Common myeloid progenitor, CD34-positive (primary cell): ENCODE data around the gene MAPK8IP2.
A peak's percentile ranks its signal among the peaks of the same experiment; 100 is the strongest.

Experiments
- CTCF ChIA-PET: fragments of 350-600 bp; sonication (Branson Sonifier 250); formaldehyde crosslinking; loops from one replicate; lab custom pipeline; 2021; ENCODE audit warnings: antibody characterized with exemption; lab: Charles Lee
- POLR2A ChIA-PET: fragments of 350-600 bp; sonication (Branson Sonifier 250); formaldehyde crosslinking; loops from one replicate; lab custom pipeline; 2021; ENCODE audit warnings: antibody characterized with exemption; lab: Charles Lee
- DNase-seq, 3 donors: peaks; one replicate each; pipeline versions ENCODE4 v3.0.0 to v3.0.0-alpha.2; 2013
- H3K27ac ChIP-seq, 2 experiments: 1 replicate in 1 of 2; 2 replicates in 1 of 2; pipeline ENCODE4 v1.7.0; 2013; ENCODE audit warnings: inconsistent platforms in 2 of 2, low read length in 2 of 2, mild to moderate bottlenecking in 2 of 2, low read depth in 1 of 2, moderate library complexity in 1 of 2; ENCODE audit not compliant: severe bottlenecking in 2 of 2, insufficient read depth in 1 of 2, poor library complexity in 1 of 2
- H3K27me3 ChIP-seq, 5 experiments: replicated peaks in 2 of 5; 1 replicate in 3 of 5; 2 replicates in 2 of 5; pipeline versions ENCODE4 v1.6.1 to v1.7.0; 2013; ENCODE audit warnings: low read length in 4 of 5, mild to moderate bottlenecking in 2 of 5, moderate library complexity in 2 of 5, inconsistent platforms in 1 of 5; ENCODE audit not compliant: insufficient read depth in 5 of 5, control insufficient read depth in 4 of 5
- H3K36me3 ChIP-seq, 4 experiments: 1 replicate in 2 of 4; 2 replicates in 2 of 4; pipeline versions ENCODE4 v1.6.1 to v1.7.0; 2013; ENCODE audit warnings: low read length in 3 of 4, control low read depth in 1 of 4, mild to moderate bottlenecking in 1 of 4; ENCODE audit not compliant: control insufficient read depth in 4 of 4, insufficient read depth in 4 of 4
- H3K4me1 ChIP-seq, 4 experiments: 1 replicate in 3 of 4; 2 replicates in 1 of 4; pipeline versions ENCODE4 v1.6.1 to v1.7.1; 2013; ENCODE audit warnings: low read length in 3 of 4, mild to moderate bottlenecking in 3 of 4, control low read depth in 1 of 4, inconsistent platforms in 1 of 4, moderate library complexity in 1 of 4; ENCODE audit not compliant: control insufficient read depth in 4 of 4, insufficient read depth in 4 of 4; ENCODE audit errors: control extremely low read depth in 1 of 4
- H3K4me3 ChIP-seq, 7 experiments: 1 replicate in 4 of 7; 2 replicates in 3 of 7; pipeline versions ENCODE4 v1.5.1 to v1.7.0; 2013; ENCODE audit warnings: mild to moderate bottlenecking in 7 of 7, low read length in 6 of 7, moderate library complexity in 6 of 7, inconsistent platforms in 2 of 7, low read depth in 2 of 7, control low read depth in 1 of 7; ENCODE audit not compliant: insufficient read depth in 4 of 7, control insufficient read depth in 1 of 7; ENCODE audit errors: extremely low read depth in 1 of 7
- H3K9me3 ChIP-seq, 5 experiments: 1 replicate in 4 of 5; 2 replicates in 1 of 5; pipeline versions ENCODE4 v1.6.1 to v1.7.1; 2013; ENCODE audit warnings: low read length in 4 of 5, mild to moderate bottlenecking in 2 of 5, inconsistent platforms in 1 of 5, low read depth in 1 of 5, moderate library complexity in 1 of 5; ENCODE audit not compliant: control insufficient read depth in 4 of 5, insufficient read depth in 2 of 5; ENCODE audit errors: control extremely low read depth in 1 of 5
- WGBS: methylation state at CpG from one replicate; pipeline ENCODE4 v1.1.5; 2013; ENCODE audit not compliant: insufficient coverage; 5-methylcytosine and 5-hydroxymethylcytosine counted together

Gene MAPK8IP2

DNA sequence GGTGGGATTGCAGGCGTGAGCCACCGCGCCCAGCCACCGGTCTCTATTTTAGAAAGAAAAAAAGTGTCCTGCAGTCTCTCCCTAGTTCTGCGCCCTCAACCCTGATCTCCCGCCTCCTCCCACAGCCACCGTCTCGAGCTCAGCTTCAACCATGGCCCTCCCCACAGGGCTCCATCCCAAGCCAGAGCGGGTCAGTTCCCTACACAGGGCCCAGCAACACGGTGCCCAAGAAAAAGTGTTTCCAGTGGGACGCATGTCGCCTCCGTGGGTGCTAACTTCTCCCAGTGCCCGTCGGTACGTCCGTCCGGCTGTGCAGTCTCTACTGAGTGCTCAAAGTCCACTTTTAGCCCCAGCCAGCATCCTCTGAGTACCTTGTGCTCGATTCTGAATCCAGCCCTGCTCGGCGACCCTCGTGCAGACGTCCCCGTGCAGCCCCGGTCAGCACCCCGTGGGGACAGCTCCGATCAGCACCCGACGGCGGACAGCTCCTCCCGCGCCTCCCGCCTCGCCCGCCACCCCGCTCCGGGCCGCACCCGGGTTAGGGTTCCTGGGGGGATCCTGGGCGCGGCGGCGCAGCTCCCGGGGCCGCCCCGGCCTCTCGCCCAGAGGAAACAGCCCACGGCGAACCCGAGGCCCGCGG lies 657 bp upstream of the MAPK8IP2 start:
- ChIA-PET POLR2A (no interaction called here), CTCF (interaction anchor here (1.1 kb wide), 1 partner anchor 55 kb away, joined by 4 read pairs; the partner anchor contains the start of gene KLHDC7B)
- H3K27ac ChIP-seq, result no peak overlapping the region
- peaks cover 3 to 61% (median 27%) of the 10 kb centered on the region in 5 experiments for H3K27me3 ChIP-seq
- 18% methylated on average over 43 of the region's 52 CpGs for WGBS
- H3K9me3 ChIP-seq, result no peaks in the 10 kb centered on the region
- peaks cover 0 to 2% (median 0%) of the 10 kb centered on the region in 4 experiments for H3K36me3 ChIP-seq
- peak; percentile 44 to 76 (median 72) for DNase-seq
- H3K4me3 ChIP-seq, result peak overlapping the region in 2 of 7 experiments; percentile 36 to 54
- peaks cover 0 to 9% (median 6%) of the 10 kb centered on the region in 4 experiments for H3K4me1 ChIP-seq

DNA sequence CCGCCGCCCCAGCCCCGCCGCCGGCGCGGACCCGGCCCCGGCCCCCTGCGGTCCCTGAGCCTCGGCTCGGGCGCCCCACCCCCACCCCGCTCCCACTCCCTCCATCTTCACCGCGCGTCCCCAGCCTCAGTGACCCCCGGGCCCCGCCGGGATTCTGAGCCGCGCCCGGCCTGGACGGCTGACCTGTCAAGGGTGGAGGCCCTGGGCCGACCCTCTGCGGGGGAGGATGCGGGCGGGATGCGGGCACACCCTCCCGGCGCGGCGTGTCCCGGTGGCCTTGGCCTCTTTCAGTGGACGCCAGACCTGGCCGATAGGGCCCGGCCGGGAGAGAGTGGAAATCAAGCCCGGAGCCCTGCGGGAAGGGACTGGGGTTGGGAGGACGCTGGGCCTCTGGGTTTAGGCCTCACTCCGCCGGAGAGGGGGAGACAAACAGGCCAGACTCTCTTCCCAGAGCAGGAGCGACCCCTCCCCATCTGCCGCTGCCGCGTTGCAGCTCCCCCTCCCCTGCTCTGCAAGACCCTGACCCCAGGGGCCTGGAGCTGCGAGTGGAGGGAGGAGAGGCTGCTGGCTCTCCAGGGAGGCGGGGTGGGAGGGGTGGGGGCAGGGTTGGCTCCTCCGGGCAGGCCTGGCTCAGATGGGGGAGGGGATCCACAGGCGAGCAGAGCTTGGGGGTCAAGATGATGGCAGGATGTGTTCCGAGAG lies 525 bp downstream of the MAPK8IP2 start:
- DNase-seq, result no peak
- H3K4me1 ChIP-seq, result peaks cover 0 to 9% (median 6%) of the 10 kb centered on the region in 4 experiments
- H3K36me3 ChIP-seq, result peaks cover 0 to 2% (median 0%) of the 10 kb centered on the region in 4 experiments
- no peak overlapping the region for H3K27ac ChIP-seq
- ChIA-PET CTCF (interaction anchor here (0.9 to 1.3 kb wide), 2 partner anchors 11 to 91 kb away, joined by 3 to 4 read pairs; no protein-coding TSS in a partner anchor), POLR2A (no interaction called here)
- peak overlapping the region in 2 of 7 experiments; percentile 28 to 40 for H3K4me3 ChIP-seq
- 14% methylated on average over 33 of the region's 52 CpGs for WGBS
- no peaks in the 10 kb centered on the region for H3K9me3 ChIP-seq
- H3K27me3 ChIP-seq, result peaks cover 3 to 73% (median 30%) of the 10 kb centered on the region in 5 experiments

DNA sequence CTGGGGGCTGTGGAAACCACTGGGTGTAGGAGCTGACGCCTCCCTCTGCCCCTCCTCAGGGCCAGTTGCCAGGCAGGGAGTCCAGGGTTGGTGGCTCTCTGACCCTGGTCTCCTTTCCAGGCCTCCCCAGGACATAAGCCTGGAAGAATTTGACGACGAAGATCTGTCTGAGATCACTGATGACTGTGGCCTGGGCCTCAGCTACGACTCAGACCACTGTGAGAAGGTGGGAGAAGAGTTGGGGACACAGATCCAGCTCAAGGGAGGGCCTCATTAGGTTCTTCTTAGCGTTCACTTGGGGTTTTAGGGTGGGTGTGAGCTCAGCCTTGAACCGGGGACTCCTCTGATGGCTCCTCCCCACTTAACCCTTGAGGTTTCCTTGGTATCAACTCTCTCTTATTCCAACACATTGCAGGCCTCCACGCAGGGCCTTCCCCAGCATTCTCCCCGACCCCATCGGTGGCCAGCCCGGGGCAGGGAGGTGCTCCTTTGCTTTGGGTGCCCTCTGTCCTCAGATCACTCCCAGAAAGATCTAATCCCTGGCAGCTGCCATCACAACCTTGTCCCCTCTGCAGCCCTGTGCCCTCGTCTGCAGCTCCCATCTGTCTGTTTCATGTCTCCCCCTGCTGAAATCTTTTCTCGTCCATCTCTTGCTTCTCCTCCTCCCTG lies 1.2 kb downstream of the MAPK8IP2 start:
- Histone ChIP-seq H3K27me3 (peaks cover 3 to 80% (median 30%) of the 10 kb centered on the region in 5 experiments), H3K27ac (no peak overlapping the region), H3K9me3 (no peaks in the 10 kb centered on the region), H3K4me1 (peaks cover 0 to 9% (median 6%) of the 10 kb centered on the region in 4 experiments), H3K36me3 (peaks cover 0 to 2% (median 0%) of the 10 kb centered on the region in 4 experiments), H3K4me3 (no peak overlapping the region)
- ChIA-PET POLR2A (interaction anchor here (0.6 kb wide), 1 partner anchor 18 kb away, joined by 4 read pairs; no protein-coding TSS in a partner anchor), CTCF (interaction anchor here (0.7 to 1.3 kb wide), 4 partner anchors 10 to 90 kb away, joined by 3 to 4 read pairs (median 3); no protein-coding TSS in a partner anchor)
- WGBS, result 57% methylated on average over 8 of the region's 12 CpGs
- DNase-seq, result no peak

DNA sequence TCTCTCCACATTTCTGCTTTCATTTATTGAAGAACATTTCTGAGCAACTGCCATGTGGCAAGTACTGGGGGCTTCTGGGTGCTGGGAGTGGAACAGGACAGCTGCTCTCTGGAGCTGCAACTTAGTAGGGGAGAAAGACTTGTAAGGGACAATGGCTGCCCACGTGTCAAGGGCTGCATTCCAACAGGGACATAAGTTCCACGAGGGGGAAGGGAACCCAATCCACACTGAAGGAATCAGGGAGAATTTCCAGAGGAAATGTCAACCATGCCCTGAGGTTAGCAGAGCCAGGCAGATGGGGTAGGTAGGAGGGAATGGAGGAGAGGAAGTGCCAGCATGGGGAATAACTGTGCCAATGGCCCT lies 1.7 kb downstream of the MAPK8IP2 start:
- Histone ChIP-seq H3K27me3 (peaks cover 3 to 85% (median 33%) of the 10 kb centered on the region in 5 experiments), H3K4me1 (peaks cover 0 to 9% (median 6%) of the 10 kb centered on the region in 4 experiments), H3K4me3 (no peak overlapping the region), H3K36me3 (no peaks in the 10 kb centered on the region), H3K9me3 (no peaks in the 10 kb centered on the region), H3K27ac (no peak overlapping the region)
- CTCF ChIA-PET, result interaction anchor here (0.7 to 1.3 kb wide), 3 partner anchors 19 to 89 kb away, joined by 3 to 4 read pairs (median 3); no protein-coding TSS in a partner anchor
- 59% methylated on average over 2 of the region's 2 CpGs for WGBS
- DNase-seq, result no peak
- POLR2A ChIA-PET, result interaction anchor here (0.6 kb wide), 1 partner anchor 18 kb away, joined by 4 read pairs; no protein-coding TSS in a partner anchor

DNA sequence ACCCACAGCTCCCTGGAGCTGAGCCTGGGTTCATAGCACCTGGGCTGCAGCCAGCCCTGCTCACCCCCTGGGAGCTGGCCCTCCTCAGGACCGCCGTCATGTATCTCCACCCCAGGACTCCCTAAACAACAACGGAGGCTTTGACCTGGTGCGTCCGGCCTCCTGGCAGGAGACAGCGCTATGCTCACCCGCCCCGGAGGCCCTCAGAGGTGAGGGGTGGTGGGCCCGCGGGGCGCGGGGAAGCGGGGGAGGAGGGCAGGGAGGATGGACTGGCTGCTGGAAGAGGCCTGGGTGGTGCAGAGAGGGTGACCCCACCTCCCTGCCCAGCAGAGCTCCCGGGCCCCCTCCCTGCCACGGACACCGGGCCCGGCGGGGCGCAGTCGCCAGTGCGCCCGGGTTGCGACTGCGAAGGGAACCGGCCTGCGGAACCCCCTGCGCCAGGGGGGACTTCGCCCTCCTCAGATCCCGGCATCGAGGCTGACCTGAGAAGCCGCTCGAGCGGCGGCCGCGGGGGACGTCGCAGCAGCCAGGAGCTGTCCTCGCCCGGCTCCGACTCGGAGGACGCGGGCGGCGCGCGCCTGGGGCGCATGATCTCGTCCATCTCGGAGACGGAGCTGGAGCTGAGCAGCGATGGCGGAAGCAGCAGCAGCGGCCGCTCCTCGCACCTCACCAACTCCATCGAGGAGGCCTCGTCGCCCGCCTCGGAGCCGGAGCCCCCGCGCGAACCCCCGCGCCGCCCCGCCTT lies 3.1 kb downstream of the MAPK8IP2 start:
- no peak overlapping the region for H3K4me3 ChIP-seq
- H3K36me3 ChIP-seq, result no peaks in the 10 kb centered on the region
- CTCF ChIA-PET, result interaction anchor here (1.4 to 1.6 kb wide), 2 partner anchors 40 to 78 kb away, joined by 4 to 5 read pairs; partner anchors contain the start of gene SCO2
- peaks cover 0 to 9% (median 6%) of the 10 kb centered on the region in 4 experiments for H3K4me1 ChIP-seq
- WGBS, result 5% methylated on average over 63 of the region's 70 CpGs
- no peak overlapping the region for H3K27ac ChIP-seq
- POLR2A ChIA-PET, result no interaction called here
- no peaks in the 10 kb centered on the region for H3K9me3 ChIP-seq
- DNase-seq, result peak in 2 of 3 donors; percentile 26 to 35
- H3K27me3 ChIP-seq, result peaks cover 3 to 89% (median 36%) of the 10 kb centered on the region in 5 experiments

DNA sequence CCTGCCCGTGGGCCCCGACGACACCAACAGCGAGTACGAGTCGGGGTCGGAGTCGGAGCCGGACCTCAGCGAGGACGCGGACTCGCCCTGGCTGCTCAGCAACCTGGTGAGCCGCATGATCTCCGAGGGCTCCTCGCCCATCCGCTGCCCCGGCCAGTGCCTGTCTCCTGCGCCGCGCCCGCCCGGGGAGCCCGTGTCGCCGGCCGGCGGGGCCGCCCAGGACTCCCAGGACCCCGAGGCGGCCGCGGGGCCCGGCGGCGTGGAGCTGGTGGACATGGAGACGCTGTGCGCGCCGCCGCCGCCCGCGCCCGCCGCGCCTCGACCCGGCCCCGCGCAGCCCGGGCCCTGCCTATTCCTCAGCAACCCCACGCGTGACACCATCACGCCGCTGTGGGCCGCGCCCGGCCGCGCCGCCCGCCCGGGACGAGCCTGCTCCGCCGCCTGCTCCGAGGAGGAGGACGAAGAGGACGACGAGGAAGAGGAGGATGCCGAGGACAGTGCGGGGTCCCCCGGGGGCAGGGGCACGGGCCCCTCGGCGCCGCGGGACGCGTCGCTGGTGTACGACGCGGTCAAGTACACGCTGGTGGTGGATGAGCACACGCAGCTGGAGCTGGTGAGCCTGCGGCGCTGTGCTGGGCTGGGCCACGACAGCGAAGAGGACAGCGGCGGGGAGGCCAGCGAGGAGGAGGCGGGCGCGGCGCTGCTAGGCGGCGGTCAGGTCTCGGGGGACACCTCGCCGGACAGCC lies 3.8 kb downstream of the MAPK8IP2 start:
- H3K27me3 ChIP-seq, result peaks cover 3 to 82% (median 35%) of the 10 kb centered on the region in 5 experiments

More for the DNA sequence above, 3.8 kb downstream of the MAPK8IP2 start:
- POLR2A ChIA-PET, result no interaction called here
- peaks cover 0 to 9% (median 6%) of the 10 kb centered on the region in 4 experiments for H3K4me1 ChIP-seq
- CTCF ChIA-PET, result interaction anchor here (1.4 to 1.6 kb wide), 2 partner anchors 40 to 79 kb away, joined by 4 to 5 read pairs; partner anchors contain the start of gene SCO2
- no peak overlapping the region for H3K4me3 ChIP-seq
- H3K36me3 ChIP-seq, result no peaks in the 10 kb centered on the region
- H3K9me3 ChIP-seq, result no peaks in the 10 kb centered on the region
- no peak for DNase-seq
- WGBS, result 24% methylated on average over 52 of the region's 103 CpGs
- no peak overlapping the region for H3K27ac ChIP-seq
